Astrocyte of the cerebellum (primary cell): Measurements from ENCODE around the gene NHERF1.

Experiments used
- DNase-seq: peaks from one replicate; pipeline ENCODE4 v3.0.0-alpha.2; 2011; ENCODE audit warnings: low read depth
- H3K4me3 ChIP-seq: 2 replicates; pipeline ENCODE4 v1.5.1; 2011; ENCODE audit warnings: mild to moderate bottlenecking, low read depth, low read length, moderate library complexity
- in situ Hi-C: cut with HindIII; loops from 2 replicates; pipeline ENCODE4 v1.10.0; 2017; ENCODE audit warnings: low sequenced_read_pairs
- TF ChIP-seq, protein P1 (sequence below): IDR thresholded peaks from 2 replicates; pipeline ENCODE4 v1.5.1; 2012; ENCODE audit warnings: low read length, low read depth, moderate library complexity, mild to moderate bottlenecking; ENCODE audit errors: missing control alignments

Gene NHERF1

DNA sequence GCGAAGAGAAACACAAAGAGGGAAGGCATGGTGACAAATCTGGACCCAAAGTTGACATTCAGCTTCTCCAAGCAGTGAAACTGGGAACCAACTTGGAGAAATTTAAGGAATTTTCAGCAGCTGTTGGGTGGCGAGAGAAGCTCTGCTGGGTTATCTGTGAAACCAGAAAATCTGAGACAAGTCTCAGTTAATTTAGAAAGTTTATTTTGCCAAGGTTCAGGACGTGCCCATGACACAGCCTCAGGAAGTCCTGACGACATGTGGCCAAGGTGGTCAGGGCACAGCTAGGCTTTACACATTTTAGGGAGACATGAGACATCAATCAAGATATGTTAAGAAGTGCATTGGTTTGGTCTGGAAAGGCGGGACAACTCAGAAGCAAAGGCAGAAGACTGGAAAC lies 24.5 kb upstream of the NHERF1 start:
- in situ Hi-C loops = no loop called here
- no peak overlapping the region for H3K4me3 ChIP-seq
- TF ChIP-seq, protein P1, sequence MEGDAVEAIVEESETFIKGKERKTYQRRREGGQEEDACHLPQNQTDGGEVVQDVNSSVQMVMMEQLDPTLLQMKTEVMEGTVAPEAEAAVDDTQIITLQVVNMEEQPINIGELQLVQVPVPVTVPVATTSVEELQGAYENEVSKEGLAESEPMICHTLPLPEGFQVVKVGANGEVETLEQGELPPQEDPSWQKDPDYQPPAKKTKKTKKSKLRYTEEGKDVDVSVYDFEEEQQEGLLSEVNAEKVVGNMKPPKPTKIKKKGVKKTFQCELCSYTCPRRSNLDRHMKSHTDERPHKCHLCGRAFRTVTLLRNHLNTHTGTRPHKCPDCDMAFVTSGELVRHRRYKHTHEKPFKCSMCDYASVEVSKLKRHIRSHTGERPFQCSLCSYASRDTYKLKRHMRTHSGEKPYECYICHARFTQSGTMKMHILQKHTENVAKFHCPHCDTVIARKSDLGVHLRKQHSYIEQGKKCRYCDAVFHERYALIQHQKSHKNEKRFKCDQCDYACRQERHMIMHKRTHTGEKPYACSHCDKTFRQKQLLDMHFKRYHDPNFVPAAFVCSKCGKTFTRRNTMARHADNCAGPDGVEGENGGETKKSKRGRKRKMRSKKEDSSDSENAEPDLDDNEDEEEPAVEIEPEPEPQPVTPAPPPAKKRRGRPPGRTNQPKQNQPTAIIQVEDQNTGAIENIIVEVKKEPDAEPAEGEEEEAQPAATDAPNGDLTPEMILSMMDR = no peak
- no peak for DNase-seq

DNA sequence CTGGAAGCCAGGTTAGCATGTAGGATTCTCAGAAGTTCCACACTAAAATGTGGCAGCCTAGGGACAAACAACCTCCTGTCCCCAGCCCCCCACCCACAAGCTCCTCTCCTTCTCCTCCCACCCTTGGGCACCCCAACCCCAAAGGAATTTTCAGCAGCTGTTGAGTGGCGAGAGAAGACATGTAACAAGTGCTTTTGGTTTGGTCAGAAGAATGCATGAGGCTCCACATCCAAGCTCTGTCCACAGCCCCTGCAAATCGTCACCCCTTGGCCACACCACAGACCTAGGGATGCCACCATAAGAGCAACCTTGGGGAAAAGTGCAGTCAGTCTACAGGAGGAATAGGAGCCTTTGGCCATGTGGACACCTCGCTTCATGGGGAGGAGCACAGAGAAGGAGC lies 23.3 kb upstream of the NHERF1 start:
- DNase-seq = no peak
- H3K4me3 ChIP-seq = no peak overlapping the region
- in situ Hi-C loops = no loop called here
- TF ChIP-seq, protein P1 = no peak

DNA sequence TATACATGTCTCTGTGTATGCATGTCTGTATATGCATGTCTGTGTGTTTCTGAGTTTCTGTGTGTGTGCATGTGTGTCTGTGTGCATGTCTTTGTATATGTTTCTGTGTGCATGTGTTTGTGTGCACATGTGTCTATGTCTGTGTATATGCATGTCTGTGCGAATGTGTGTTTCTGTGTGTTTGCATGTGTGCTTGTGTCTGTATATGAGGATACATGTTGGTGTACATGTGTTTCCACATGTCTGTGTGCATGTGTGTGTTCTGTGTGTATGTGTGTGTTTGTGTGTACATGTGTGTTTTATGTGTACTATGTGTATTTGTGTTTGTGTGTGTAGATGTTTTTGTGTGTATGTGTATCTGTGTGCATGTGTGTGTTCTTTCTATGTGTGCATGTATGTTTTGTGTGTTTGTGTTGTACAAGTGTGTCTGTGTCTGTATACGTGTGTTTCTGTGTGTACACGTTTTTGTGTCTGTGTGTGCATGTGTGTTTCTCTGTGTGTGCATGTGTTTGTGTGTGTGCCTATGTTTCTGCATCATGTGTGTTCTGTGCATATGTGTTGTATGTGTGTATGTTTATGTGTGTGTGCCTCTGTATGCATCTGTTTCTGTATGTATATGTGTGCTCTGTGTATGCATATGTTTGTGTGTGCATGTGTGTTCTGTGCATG lies 20.3 kb upstream of the NHERF1 start:
- in situ Hi-C loops = no loop called here
- TF ChIP-seq, protein P1 = no peak
- DNase-seq = no peak
- H3K4me3 ChIP-seq = no peak overlapping the region

DNA sequence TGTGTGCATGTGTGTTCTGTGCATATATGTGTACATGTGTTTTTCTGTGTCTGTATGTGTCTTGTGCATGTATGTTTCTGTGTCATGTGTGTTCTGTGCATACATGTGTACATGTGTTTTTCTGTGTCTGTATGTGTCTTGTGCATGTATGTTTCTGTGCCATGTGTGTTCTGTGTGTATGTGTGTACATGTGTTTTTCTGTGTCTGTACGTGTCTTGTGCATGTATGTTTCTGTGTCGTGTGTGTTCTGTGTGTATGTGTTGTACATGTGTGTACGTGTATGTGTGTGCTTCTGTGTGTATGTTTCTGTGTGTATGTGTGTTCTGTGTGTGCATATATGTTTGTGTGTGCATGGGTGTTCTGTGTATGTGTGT lies 19.7 kb upstream of the NHERF1 start:
- no peak for DNase-seq
- in situ Hi-C loops = no loop called here
- TF ChIP-seq, protein P1 = no peak
- no peak overlapping the region for H3K4me3 ChIP-seq

DNA sequence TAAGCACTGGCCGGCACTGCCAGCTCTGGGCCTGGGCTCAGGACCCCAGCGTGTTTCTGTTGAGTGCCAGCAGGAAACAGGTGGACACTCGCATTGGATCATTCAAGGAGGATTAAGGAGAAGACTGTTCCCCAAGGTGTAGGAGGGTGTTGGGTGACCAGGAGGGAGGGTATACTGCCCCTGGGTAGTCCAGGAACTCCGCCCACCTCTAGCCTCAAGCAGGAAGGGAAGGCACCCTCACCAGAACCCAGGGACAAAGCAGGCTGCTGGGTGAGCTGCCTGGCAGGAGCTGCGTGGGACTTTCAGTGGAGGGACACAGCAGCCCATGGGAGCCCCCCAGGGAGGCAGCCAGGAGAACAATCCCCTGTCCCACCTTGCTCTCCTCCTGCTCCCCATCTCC lies 19.1 kb upstream of the NHERF1 start:
- TF ChIP-seq, protein P1 = no peak
- H3K4me3 ChIP-seq = no peak overlapping the region
- in situ Hi-C loops = no loop called here
- DNase-seq = no peak

DNA sequence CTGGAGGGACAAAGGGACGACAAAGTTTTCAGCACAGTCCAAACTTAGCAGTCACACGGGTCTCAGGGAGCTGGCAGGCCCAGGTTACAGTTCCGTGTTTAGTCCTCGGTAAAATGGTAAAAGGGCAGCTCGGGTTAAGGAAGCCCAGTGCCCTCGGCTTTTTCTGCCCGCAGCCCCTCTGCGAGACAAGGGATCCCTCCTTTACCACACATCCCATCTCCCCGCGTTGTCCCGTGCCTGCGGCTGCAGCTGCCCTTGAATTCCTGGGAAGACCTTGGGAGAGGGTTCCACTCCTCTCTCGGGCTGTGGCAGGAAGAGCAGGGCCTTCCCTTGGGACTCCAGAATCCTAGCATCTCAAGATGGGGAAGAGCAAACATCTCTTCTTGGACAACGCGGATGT lies 18.6 kb upstream of the NHERF1 start:
- DNase-seq = no peak
- TF ChIP-seq, protein P1 = no peak
- H3K4me3 ChIP-seq = no peak overlapping the region
- in situ Hi-C loops = no loop called here
